ENCODE measurements around the gene ERICH2.
"Not testable (repeated sequence)": the region's sequence is repeated elsewhere in the genome, so short reads cannot be mapped to it uniquely, and the experiment has no call there.

Gene ERICH2

DNA sequence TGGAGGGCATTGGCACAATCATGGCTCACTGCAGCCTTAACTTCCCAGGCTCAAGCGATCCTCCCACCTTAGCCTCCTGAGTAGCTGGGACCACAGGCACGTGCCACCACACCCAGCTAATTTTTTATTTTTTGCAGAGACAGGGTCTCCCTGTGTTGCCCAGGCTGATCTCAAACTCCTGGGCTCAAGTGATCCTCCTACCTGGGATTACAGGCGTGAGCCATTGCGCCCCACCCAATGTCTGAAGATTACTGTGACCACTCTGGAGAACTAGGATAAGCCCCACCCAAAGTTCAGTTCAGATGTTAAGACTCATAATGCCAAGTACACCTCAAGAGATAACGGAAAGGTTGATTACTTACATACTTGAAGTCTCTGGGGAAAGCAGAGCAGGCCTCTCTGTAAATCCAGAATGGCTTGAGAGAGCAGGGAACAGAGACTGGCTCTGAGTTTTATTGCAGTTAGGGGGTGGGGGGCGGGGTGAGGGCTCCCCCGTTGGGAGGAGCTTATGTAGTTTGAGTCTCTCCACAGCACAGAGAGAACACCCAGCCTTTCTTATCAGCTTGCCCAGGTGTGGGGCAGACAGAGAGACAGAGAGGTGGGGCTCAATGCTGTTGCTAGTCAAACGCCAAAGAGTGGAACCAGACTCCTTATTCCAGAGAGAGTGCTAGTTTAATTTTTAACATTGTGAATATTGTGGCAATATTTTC is 26.5 kb upstream of the ERICH2 start:
- H3K36me3 Mint-ChIP-seq (ENCODE audit: low read depth): no peaks in the 10 kb centered on the region
- DNase-seq: no peak
- H3K4me3 Mint-ChIP-seq: no peak overlapping the region
- no peak overlapping the region for H3K27ac Mint-ChIP-seq
- peaks cover 26% of the 10 kb centered on the region for H3K27me3 Mint-ChIP-seq
- no peaks in the 10 kb centered on the region for H3K4me1 Mint-ChIP-seq
- H3K9me3 Mint-ChIP-seq: no peaks in the 10 kb centered on the region
- no peak for ATAC-seq

DNA sequence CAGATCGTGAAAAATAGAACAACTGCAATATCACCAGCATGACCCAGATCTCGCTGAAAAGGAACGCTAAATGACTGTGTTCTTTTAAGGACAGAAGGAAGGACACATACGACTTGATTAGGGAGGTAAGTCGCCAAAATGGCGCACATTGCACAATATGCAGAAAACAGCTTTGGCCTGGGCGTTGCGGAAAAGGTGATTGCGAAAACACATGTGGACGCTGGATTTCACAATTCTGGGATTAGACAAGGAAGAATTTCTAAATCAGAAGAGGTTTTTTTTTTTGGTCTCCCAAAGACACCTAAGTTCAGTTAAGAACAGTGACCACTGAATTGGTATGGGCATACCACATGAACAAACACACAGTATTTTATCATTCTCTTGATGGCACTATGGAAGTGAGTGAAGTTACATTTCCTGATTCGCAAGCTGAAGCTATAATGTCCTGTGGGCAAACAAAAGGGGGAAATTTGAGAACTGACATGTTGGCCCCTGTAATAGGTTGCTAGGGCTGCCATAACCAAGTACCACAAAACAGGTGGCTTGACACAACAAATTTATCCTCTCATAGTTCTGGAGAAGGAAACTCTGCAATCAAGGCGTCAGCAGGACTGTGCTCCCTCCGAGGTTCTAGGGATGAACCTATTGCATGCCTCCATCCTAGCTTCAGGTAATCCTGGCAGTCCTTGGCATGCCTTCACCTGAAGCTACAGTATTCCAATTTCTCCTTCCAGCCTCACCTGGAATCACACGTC is 25.8 kb upstream of the ERICH2 start:
- DNase-seq: no peak
- Mint-ChIP-seq H3K4me1 (no peaks in the 10 kb centered on the region), H3K4me3 (no peak overlapping the region), H3K36me3 (ENCODE audit: low read depth) (no peaks in the 10 kb centered on the region), H3K27me3 (peaks cover 27% of the 10 kb centered on the region), H3K9me3 (no peaks in the 10 kb centered on the region), H3K27ac (no peak overlapping the region)
- no peak for ATAC-seq

DNA sequence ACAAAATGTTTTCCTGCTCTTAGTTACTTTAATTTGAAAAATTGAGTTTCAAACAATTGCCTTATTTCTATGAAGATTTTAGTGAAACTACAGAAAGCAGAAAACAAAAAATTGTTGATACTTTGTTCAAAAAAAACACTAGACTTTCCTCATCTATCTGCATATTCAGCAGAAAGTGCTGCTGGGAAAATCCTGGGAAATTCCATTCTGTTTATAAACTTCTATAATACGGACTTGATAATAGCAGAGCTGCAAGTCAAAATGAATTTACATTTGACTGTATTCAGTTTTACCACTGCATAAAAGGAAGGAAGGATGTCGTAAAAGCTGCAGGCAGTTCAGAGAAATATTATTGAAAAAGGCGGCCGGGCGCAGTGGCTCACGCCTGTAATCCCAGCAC is 24.9 kb upstream of the ERICH2 start:
- no peaks in the 10 kb centered on the region for H3K36me3 Mint-ChIP-seq (ENCODE audit: low read depth)
- DNase-seq: no peak
- H3K4me3 Mint-ChIP-seq: no peak overlapping the region
- ATAC-seq: no peak
- peaks cover 25% of the 10 kb centered on the region for H3K27me3 Mint-ChIP-seq
- no peak overlapping the region for H3K27ac Mint-ChIP-seq
- no peaks in the 10 kb centered on the region for H3K9me3 Mint-ChIP-seq
- H3K4me1 Mint-ChIP-seq: no peaks in the 10 kb centered on the region

DNA sequence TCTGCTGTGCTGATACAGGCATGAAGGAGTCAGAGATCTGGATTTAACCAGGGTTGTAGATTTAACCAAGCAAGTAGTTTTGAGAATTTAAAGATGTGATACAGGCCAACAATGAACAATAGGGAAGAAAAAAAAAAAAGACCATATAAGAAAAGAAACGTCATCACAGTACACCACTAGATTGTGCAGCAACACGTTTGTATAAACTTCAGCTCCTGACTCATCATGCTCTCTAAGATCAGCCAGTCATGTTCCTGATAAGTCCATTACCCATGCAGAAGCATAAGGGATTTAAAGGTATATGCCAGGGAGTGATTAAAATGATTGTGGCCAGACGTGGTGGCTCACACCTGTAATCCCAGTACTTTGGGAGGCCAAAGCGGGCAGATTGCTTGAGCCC is 22.3 kb upstream of the ERICH2 start:
- H3K9me3 Mint-ChIP-seq: no peaks in the 10 kb centered on the region
- DNase-seq (no peak), ATAC-seq (no peak)
- peaks cover 27% of the 10 kb centered on the region for H3K27me3 Mint-ChIP-seq
- no peak overlapping the region for H3K4me3 Mint-ChIP-seq
- H3K4me1 Mint-ChIP-seq: no peaks in the 10 kb centered on the region
- H3K36me3 Mint-ChIP-seq (ENCODE audit: low read depth): no peaks in the 10 kb centered on the region
- no peak overlapping the region for H3K27ac Mint-ChIP-seq

DNA sequence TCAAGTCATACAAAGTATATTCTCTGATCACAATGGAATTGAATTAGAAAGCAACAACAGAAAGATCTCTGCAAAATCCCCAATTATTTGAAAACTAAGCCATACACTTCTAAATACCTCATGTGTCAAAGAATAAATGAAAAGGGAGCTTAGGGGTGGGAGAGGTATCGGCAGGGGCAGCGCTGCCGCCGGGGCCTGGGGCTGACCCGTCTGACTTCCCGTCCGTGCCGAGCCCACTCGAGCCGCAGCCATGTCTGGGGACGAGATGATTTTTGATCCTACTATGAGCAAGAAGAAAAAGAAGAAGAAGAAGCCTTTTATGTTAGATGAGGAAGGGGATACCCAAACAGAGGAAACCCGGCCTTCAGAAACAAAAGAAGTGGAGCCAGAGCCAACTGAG is 18.6 kb upstream of the ERICH2 start:
- H3K36me3 Mint-ChIP-seq (ENCODE audit: low read depth); ATAC-seq: not testable (repeated sequence)
- H3K27me3 Mint-ChIP-seq: peaks cover 21% of the 10 kb centered on the region

DNA sequence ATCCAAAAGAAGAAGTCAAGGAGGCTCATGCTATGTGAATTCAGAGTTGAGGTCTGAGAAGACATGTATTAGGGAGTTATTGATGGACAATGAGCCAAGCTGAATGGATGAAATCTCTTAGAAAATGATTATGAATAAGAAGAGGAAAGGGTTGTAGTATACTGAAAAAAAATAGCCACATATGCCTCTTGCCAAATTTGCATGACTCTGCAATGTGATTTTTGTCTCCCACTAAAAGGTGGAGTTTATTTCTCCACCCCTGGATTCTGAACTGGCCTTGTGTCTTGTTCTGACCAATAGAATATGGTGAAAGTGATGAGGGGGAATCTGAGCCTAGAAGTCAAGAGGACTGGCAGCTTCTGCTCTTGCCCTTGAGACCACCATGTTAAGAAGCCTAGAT is 8.6 kb upstream of the ERICH2 start:
- Mint-ChIP-seq H3K4me3 (no peak overlapping the region), H3K9me3 (no peaks in the 10 kb centered on the region), H3K27me3 (peaks cover 12% of the 10 kb centered on the region), H3K27ac (no peak overlapping the region), H3K36me3 (ENCODE audit: low read depth) (no peaks in the 10 kb centered on the region), H3K4me1 (no peaks in the 10 kb centered on the region)
- ATAC-seq (no peak), DNase-seq (no peak)

More for the DNA sequence above, 18.6 kb upstream of the ERICH2 start:
- not testable (repeated sequence) for H3K4me1 Mint-ChIP-seq, H3K4me3 Mint-ChIP-seq, DNase-seq, H3K27ac Mint-ChIP-seq, H3K9me3 Mint-ChIP-seq

DNA sequence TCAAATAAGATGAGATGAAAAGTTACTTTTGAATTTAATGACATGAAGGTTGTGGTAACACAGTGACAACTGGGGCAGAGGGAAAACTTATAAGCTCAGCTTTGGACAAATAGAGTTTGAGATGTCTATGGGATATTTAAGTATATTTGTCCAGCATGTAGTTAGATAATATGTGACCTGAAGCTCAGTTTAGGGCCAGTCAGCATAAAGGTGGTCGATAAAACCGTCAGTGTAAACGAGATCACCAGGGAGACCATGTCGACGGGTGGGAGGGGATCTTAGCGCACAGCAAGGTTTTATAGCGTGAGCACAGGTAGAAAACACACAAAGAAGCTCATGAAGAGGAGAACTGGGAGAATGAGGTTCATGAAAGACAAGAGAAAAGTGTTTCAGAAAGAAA is 7.4 kb upstream of the ERICH2 start:
- ATAC-seq (no peak), DNase-seq (no peak)
- Mint-ChIP-seq H3K36me3 (ENCODE audit: low read depth) (no peaks in the 10 kb centered on the region), H3K4me1 (no peaks in the 10 kb centered on the region), H3K9me3 (no peaks in the 10 kb centered on the region), H3K4me3 (no peak overlapping the region), H3K27me3 (peaks cover 12% of the 10 kb centered on the region), H3K27ac (no peak overlapping the region)

DNA sequence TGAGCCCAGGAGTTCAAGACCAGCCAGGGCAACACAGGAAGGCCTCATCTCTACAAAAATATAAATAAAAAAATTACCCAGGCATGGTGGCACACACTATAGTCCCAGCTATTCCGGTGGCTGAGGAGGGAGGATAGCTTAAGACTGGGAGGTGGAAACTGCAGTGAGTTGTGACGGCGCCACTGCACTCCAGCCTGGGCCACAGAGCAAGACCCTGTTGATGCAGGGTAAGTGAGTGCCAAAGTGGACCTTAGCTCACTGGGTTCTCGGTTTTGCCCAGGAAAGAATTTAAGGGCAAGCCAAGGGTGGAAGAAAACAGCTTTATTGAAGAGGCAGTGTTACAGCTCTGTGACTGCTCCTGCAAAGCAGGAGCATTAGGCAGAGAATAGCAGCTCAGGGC is 6.9 kb upstream of the ERICH2 start:
- DNase-seq (no peak), ATAC-seq (no peak)
- Mint-ChIP-seq H3K4me1 (no peaks in the 10 kb centered on the region), H3K9me3 (no peaks in the 10 kb centered on the region), H3K27me3 (peaks cover 12% of the 10 kb centered on the region), H3K4me3 (no peak overlapping the region), H3K36me3 (ENCODE audit: low read depth) (no peaks in the 10 kb centered on the region), H3K27ac (no peak overlapping the region)

DNA sequence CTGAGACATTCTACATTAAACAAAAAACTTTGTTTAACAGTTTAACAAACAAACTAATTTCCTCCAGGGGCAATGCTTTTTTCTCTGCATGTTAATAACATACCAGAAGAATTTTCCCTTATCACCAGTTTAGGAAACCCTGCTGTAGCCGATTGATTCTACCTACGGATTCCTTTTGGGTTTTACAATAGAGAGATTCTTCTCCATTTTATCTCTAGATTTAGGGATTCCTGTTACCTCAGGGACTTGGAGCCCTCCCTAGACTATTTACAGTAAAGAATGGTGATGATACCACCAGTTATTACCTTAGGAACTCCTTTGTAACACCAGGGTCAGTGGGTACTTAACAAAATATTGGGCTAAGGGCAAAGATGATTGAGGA is 5.3 kb upstream of the ERICH2 start:
- Mint-ChIP-seq H3K27me3 (peaks cover 12% of the 10 kb centered on the region), H3K36me3 (ENCODE audit: low read depth) (no peaks in the 10 kb centered on the region), H3K4me1 (peaks cover under 1% of the 10 kb centered on the region), H3K4me3 (no peak overlapping the region), H3K9me3 (no peaks in the 10 kb centered on the region), H3K27ac (no peak overlapping the region)
- ATAC-seq: no peak
- no peak for DNase-seq

DNA sequence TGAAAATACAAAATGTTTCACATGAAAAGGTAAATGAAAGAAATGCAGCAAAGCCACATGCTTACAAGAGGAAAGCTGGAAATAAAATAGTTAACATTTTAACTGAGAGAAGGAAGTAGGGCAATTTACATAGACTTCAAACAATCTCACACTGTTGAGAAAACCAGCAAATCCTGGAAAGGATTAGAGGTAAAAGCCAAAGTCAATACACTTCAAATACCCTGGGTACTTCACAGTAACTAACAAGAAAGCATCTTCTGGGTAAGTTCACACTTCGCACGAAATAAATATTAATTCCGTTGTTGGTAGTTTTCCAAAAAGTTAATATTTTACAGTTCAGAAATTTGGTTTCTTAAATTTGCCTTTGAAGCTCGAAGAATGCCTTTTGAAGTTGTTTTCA is 3.5 kb upstream of the ERICH2 start:
- Mint-ChIP-seq H3K4me1 (peaks cover 10% of the 10 kb centered on the region), H3K36me3 (ENCODE audit: low read depth) (no peaks in the 10 kb centered on the region), H3K9me3 (no peaks in the 10 kb centered on the region), H3K4me3 (no peak overlapping the region), H3K27me3 (peaks cover 17% of the 10 kb centered on the region), H3K27ac (no peak overlapping the region)
- ATAC-seq (no peak), DNase-seq (no peak)

DNA sequence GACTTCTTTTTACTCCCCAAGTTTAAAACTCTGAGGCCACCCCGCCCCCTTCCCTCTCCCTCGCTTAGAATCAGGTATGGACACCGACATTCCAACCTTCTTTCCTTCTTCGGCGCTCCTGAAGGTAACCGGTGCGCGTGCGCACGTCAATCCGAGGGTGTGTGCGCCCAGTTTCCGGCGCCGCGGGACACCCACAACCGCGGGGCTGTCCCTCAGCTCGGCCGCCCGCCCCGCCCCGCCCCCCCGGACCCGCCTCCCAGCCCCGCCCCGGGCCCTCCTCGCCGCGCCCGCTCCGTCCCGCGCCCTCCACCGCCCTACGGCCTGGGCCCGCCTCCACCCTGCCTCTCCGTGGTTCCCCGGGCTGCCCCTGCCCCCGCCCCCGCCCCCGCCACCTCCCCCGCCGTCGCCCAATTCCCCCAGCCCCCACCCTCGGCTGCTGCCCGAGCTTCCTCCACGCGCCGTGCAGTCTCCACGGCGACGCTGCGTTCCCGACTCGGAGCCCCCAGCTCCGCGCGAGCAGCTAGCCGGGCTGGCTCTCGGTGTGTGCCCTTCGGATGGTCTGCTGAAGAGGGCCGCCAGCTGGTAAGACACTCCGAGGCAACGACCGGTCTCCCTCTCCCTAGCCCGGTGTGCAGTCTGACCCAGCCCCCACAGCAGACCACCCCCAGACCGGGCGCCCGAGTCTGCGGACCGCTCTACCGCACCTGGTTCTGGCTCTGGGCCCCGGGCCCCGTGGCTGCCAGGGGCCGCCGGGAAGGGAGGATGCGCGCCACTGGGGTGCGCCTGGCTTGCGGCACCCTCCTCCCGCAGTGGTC is 635 bp downstream of the ERICH2 start:
- peak overlapping the region; percentile 84 for H3K4me3 Mint-ChIP-seq
- H3K27me3 Mint-ChIP-seq: peaks cover 28% of the 10 kb centered on the region
- no peaks in the 10 kb centered on the region for H3K9me3 Mint-ChIP-seq
- peak; percentile 87 for ATAC-seq
- peaks cover 11% of the 10 kb centered on the region for H3K4me1 Mint-ChIP-seq
- H3K27ac Mint-ChIP-seq: peak overlapping the region; percentile 71
- peak; percentile 73 for DNase-seq
- no peaks in the 10 kb centered on the region for H3K36me3 Mint-ChIP-seq (ENCODE audit: low read depth)

DNA sequence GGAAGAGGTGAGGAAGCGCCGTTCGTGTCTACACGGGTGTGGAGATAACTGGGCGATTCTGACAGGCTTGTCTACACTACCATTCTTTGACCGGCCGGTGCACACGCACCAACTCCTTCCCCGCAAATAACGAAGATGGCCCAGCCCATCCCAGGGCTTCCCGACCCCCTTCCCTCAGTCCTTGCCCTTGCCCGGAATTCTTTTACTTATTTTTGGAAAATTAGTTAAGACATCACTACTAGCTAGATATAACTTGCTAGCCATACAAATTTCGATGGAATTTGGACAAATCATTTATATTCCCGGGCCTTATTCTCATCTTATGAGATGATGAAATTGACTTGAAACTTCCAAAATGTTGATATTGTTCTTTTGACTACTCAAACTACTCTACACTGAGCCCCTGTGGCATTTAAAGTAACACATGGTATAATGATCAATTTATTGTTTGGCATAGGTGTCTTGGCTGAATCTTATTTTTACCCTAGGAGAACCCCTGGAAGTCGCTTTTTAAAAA is 1.3 kb downstream of the ERICH2 start:
- H3K27me3 Mint-ChIP-seq: peaks cover 25% of the 10 kb centered on the region
- ATAC-seq (no peak), DNase-seq (no peak)
- no peaks in the 10 kb centered on the region for H3K9me3 Mint-ChIP-seq
- no peak overlapping the region for H3K27ac Mint-ChIP-seq
- peaks cover 11% of the 10 kb centered on the region for H3K4me1 Mint-ChIP-seq
- no peaks in the 10 kb centered on the region for H3K36me3 Mint-ChIP-seq (ENCODE audit: low read depth)
- peak overlapping the region; percentile 65 for H3K4me3 Mint-ChIP-seq

DNA sequence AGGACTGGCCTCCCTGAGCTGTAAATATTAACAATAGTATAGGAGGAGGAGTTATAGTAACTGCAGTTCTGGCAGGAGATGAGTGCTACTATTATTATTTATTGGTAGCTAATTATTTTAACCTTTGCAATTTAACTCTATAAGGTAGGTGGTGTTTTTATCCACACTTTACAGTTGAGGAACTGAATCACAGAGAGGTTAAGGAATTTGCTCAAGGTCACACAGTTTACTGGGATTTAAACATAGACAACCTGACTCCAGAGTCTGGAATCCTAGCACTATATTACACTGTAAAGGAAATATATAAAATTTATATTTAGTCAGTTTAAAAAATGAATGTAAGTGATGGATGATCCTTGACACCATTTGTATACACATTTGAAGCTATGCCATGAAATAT is 2.1 kb downstream of the ERICH2 start:
- DNase-seq (no peak), ATAC-seq (no peak)
- peaks cover 25% of the 10 kb centered on the region for H3K27me3 Mint-ChIP-seq
- H3K27ac Mint-ChIP-seq: no peak overlapping the region
- H3K4me3 Mint-ChIP-seq: peak overlapping the region; percentile 40
- no peaks in the 10 kb centered on the region for H3K36me3 Mint-ChIP-seq (ENCODE audit: low read depth)
- peaks cover 11% of the 10 kb centered on the region for H3K4me1 Mint-ChIP-seq
- no peaks in the 10 kb centered on the region for H3K9me3 Mint-ChIP-seq

DNA sequence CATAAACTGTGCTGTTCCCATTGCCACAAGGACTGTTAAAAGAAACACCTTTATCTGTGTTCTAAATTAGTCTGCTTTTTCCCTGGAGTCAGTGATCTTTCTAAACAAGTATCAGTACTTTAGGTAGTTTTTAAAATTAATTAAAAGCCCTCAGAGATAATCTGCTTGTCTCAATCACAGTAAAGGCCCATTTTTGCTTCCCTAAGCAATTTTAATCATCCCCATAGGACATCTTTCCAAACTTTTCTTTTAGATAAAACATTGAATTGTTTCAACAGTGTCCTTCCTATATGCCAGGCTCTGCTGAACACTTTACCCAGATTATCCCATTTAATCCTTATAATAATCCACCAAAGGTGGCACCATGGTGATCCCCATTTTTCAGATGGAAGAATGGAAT is 3.9 kb downstream of the ERICH2 start:
- Mint-ChIP-seq H3K27me3 (peaks cover 32% of the 10 kb centered on the region), H3K4me3 (no peak overlapping the region), H3K4me1 (peaks cover 11% of the 10 kb centered on the region), H3K27ac (no peak overlapping the region), H3K9me3 (no peaks in the 10 kb centered on the region), H3K36me3 (ENCODE audit: low read depth) (no peaks in the 10 kb centered on the region)
- ATAC-seq (no peak), DNase-seq (no peak)

DNA sequence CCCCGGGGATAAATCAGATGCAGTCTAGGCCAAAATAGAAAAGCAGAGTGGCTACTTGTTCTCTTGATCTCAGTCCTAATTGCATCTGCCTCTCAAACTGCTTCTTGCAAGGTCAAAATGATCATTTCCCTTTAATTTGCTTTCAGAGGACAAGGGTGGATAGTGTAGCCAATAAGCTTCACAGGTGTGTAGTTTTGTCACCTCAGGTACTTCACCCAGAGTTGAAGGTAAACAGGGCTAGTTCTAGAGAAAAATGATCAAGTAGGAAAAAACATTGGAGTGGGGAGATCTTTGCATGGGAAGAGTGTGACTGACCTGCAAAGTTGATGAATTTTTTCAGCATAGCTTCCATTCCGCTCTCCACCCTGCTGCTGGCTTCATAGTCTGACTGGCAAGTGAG is 8.7 kb downstream of the ERICH2 start:
- Mint-ChIP-seq H3K27ac (no peak overlapping the region), H3K4me3 (no peak overlapping the region), H3K9me3 (no peaks in the 10 kb centered on the region), H3K27me3 (peaks cover 16% of the 10 kb centered on the region), H3K4me1 (no peaks in the 10 kb centered on the region), H3K36me3 (ENCODE audit: low read depth) (no peaks in the 10 kb centered on the region)
- no peak for DNase-seq
- no peak for ATAC-seq
